Activated naive CD4-positive, alpha-beta T cell treated with anti-CD3 and anti-CD28 coated beads, Interleukin-2, amount 10 ng/mL, durations not matched to agents 7 days and 5 days (primary cell): ENCODE data around the gene PALLD.
A peak's percentile ranks its signal among the peaks of the same experiment; 100 is the strongest.
"Not testable (repeated sequence)": the region's sequence is repeated elsewhere in the genome, so short reads cannot be mapped to it uniquely, and the experiment has no call there.

Source experiments
- CTCF ChIA-PET: fragments of 350-600 bp; sonication (Branson Sonifier 250); formaldehyde crosslinking; loops from one replicate; lab custom pipeline; 2021; ENCODE audit warnings: antibody characterized with exemption; lab: Charles Lee
- DNase-seq: peaks from one replicate; pipeline ENCODE4 v3.0.0-alpha.2; 2020
- H3K27ac Mint-ChIP-seq: one replicate; pipeline ENCODE4 v1.8.0; 2021; ENCODE audit warnings: mild to moderate bottlenecking, moderate library complexity, mixed read lengths
- H3K27me3 Mint-ChIP-seq: one replicate; pipeline ENCODE4 v1.8.0; 2021; ENCODE audit warnings: mild to moderate bottlenecking, mixed read lengths
- H3K36me3 Mint-ChIP-seq: one replicate; pipeline ENCODE4 v1.8.0; 2021; ENCODE audit warnings: mixed read lengths
- H3K4me1 Mint-ChIP-seq: one replicate; pipeline ENCODE4 v1.8.0; 2021; ENCODE audit warnings: mixed read lengths
- H3K4me3 Mint-ChIP-seq: one replicate; pipeline ENCODE4 v1.8.0; 2021; ENCODE audit warnings: mild to moderate bottlenecking, moderate library complexity, mixed read lengths
- H3K9me3 Mint-ChIP-seq: one replicate; pipeline ENCODE4 v1.8.0; 2021; ENCODE audit warnings: mixed read lengths

The PALLD gene

GRCh38 chr4:168919706-168920324, 423.0 kb downstream of the PALLD start:
- Mint-ChIP-seq H3K27me3 (no peaks in the 10 kb centered on the region), H3K4me1 (no peaks in the 10 kb centered on the region), H3K27ac (no peak overlapping the region), H3K4me3 (no peak overlapping the region), H3K9me3 (no peaks in the 10 kb centered on the region), H3K36me3 (no peaks in the 10 kb centered on the region)
- CTCF ChIA-PET, result interaction anchor here (1.2 to 7.5 kb wide), 8 partner anchors 8 to 735 kb away, joined by 3 to 67 read pairs (median 5); no protein-coding TSS in a partner anchor
- DNase-seq, result no peak

- Mint-ChIP-seq H3K36me3 (no peaks in the 10 kb centered on the region), H3K27ac (no peak overlapping the region), H3K9me3 (no peaks in the 10 kb centered on the region), H3K27me3 (no peaks in the 10 kb centered on the region), H3K4me3 (no peak overlapping the region), H3K4me1 (no peaks in the 10 kb centered on the region)
- DNase-seq, result no peak
- CTCF ChIA-PET, result interaction anchor here (0.7 to 7.5 kb wide), 11 partner anchors 23 to 735 kb away, joined by 3 to 67 read pairs (median 5); no protein-coding TSS in a partner anchor
Measured at GRCh38 chr4:168920441-168921065, 423.7 kb downstream of the PALLD start.

GRCh38 chr4:168923526-168924194, 426.8 kb downstream of the PALLD start:
- CTCF ChIA-PET, result interaction anchor here (0.7 to 7.5 kb wide), 26 partner anchors 9 to 643 kb away, joined by 3 to 67 read pairs (median 5); partner anchors contain the start of gene CBR4
- Mint-ChIP-seq H3K36me3 (no peaks in the 10 kb centered on the region), H3K4me3 (no peak overlapping the region), H3K27ac (no peak overlapping the region), H3K4me1 (no peaks in the 10 kb centered on the region), H3K27me3 (no peaks in the 10 kb centered on the region), H3K9me3 (no peaks in the 10 kb centered on the region)
- peak; percentile 68 for DNase-seq

- no peaks in the 10 kb centered on the region for H3K4me1 Mint-ChIP-seq
- H3K27me3 Mint-ChIP-seq, result no peaks in the 10 kb centered on the region
- H3K9me3 Mint-ChIP-seq, result no peaks in the 10 kb centered on the region
- no peak overlapping the region for H3K27ac Mint-ChIP-seq
- H3K4me3 Mint-ChIP-seq, result no peak overlapping the region
- CTCF ChIA-PET, result interaction anchor here (0.9 to 7.5 kb wide), 14 partner anchors 8 to 642 kb away, joined by 3 to 67 read pairs (median 5); partner anchors contain the start of gene CBR4
- H3K36me3 Mint-ChIP-seq, result no peaks in the 10 kb centered on the region
- DNase-seq, result no peak
Measured at GRCh38 chr4:168924667-168925066, 427.8 kb downstream of the PALLD start.

- no peaks in the 10 kb centered on the region for H3K36me3 Mint-ChIP-seq
- H3K27me3 Mint-ChIP-seq, result no peaks in the 10 kb centered on the region
- no peak overlapping the region for H3K4me3 Mint-ChIP-seq
- H3K4me1 Mint-ChIP-seq, result no peaks in the 10 kb centered on the region
- CTCF ChIA-PET, result no interaction called here
- DNase-seq, result no peak
- no peak overlapping the region for H3K27ac Mint-ChIP-seq
- no peaks in the 10 kb centered on the region for H3K9me3 Mint-ChIP-seq
Measured at GRCh38 chr4:168925789-168926490, 429.1 kb downstream of the PALLD start.

- DNase-seq, result no peak
- no peaks in the 10 kb centered on the region for H3K27me3 Mint-ChIP-seq
- CTCF ChIA-PET, result interaction anchor here (0.6 kb wide), 1 partner anchor 655 kb away, joined by 3 read pairs; no protein-coding TSS in a partner anchor
- H3K4me1 Mint-ChIP-seq, result no peaks in the 10 kb centered on the region
- no peak overlapping the region for H3K27ac Mint-ChIP-seq
- peaks cover 6% of the 10 kb centered on the region for H3K36me3 Mint-ChIP-seq
- peaks cover 16% of the 10 kb centered on the region for H3K9me3 Mint-ChIP-seq
- H3K4me3 Mint-ChIP-seq, result no peak overlapping the region
Measured at GRCh38 chr4:168928346-168928745, 431.5 kb downstream of the PALLD start.

GRCh38 chr4:168928875-168929274, 432.0 kb downstream of the PALLD start:
- Mint-ChIP-seq H3K36me3 (peaks cover 6% of the 10 kb centered on the region), H3K27ac (no peak overlapping the region), H3K9me3 (peaks cover 16% of the 10 kb centered on the region), H3K4me1 (no peaks in the 10 kb centered on the region), H3K27me3 (no peaks in the 10 kb centered on the region), H3K4me3 (no peak overlapping the region)
- CTCF ChIA-PET, result interaction anchor here (0.6 kb wide), 1 partner anchor 654 kb away, joined by 3 read pairs; no protein-coding TSS in a partner anchor
- DNase-seq, result no peak

- H3K4me1 Mint-ChIP-seq, result no peaks in the 10 kb centered on the region
- no peak overlapping the region for H3K4me3 Mint-ChIP-seq
- no peak overlapping the region for H3K27ac Mint-ChIP-seq
- CTCF ChIA-PET, result no interaction called here
- H3K9me3 Mint-ChIP-seq, result peaks cover 16% of the 10 kb centered on the region
- DNase-seq, result no peak
- peaks cover 6% of the 10 kb centered on the region for H3K36me3 Mint-ChIP-seq
- no peaks in the 10 kb centered on the region for H3K27me3 Mint-ChIP-seq
Measured at GRCh38 chr4:168930413-168931196, 433.8 kb downstream of the PALLD start.

- H3K27me3 Mint-ChIP-seq, result no peaks in the 10 kb centered on the region
Measured at GRCh38 chr4:168931215-168931650, 434.4 kb downstream of the PALLD start.

GRCh38 chr4:168932138-168932537, 435.3 kb downstream of the PALLD start:
- Mint-ChIP-seq H3K36me3 (peaks cover 6% of the 10 kb centered on the region), H3K9me3 (peaks cover 17% of the 10 kb centered on the region), H3K27ac (no peak overlapping the region), H3K4me3 (no peak overlapping the region), H3K4me1 (no peaks in the 10 kb centered on the region), H3K27me3 (no peaks in the 10 kb centered on the region)
- no peak for DNase-seq
- CTCF ChIA-PET, result interaction anchor here (1.2 to 1.8 kb wide), 2 partner anchors 8 to 221 kb away, joined by 3 to 8 read pairs; no protein-coding TSS in a partner anchor

More at GRCh38 chr4:168931215-168931650, 434.4 kb downstream of the PALLD start:
- H3K36me3 Mint-ChIP-seq, result peaks cover 6% of the 10 kb centered on the region
- no peak for DNase-seq
- CTCF ChIA-PET, result no interaction called here
- H3K27ac Mint-ChIP-seq, result no peak overlapping the region
- H3K4me3 Mint-ChIP-seq, result no peak overlapping the region
- no peaks in the 10 kb centered on the region for H3K4me1 Mint-ChIP-seq
- H3K9me3 Mint-ChIP-seq, result peaks cover 16% of the 10 kb centered on the region

GRCh38 chr4:168933423-168933822, 436.6 kb downstream of the PALLD start:
- Mint-ChIP-seq H3K9me3 (peaks cover 28% of the 10 kb centered on the region), H3K4me3 (no peak overlapping the region), H3K27me3 (no peaks in the 10 kb centered on the region), H3K36me3 (peaks cover 6% of the 10 kb centered on the region), H3K27ac (no peak overlapping the region), H3K4me1 (no peaks in the 10 kb centered on the region)
- DNase-seq, result no peak
- CTCF ChIA-PET, result interaction anchor here (1.8 kb wide), 1 partner anchor 10 kb away, joined by 8 read pairs; no protein-coding TSS in a partner anchor

GRCh38 chr4:168937473-168937872, 440.6 kb downstream of the PALLD start:
- CTCF ChIA-PET, DNase-seq, H3K27ac Mint-ChIP-seq, H3K4me3 Mint-ChIP-seq, H3K27me3 Mint-ChIP-seq, H3K36me3 Mint-ChIP-seq, H3K4me1 Mint-ChIP-seq: not testable (repeated sequence)
- peaks cover 18% of the 10 kb centered on the region for H3K9me3 Mint-ChIP-seq

- H3K4me1 Mint-ChIP-seq, result no peaks in the 10 kb centered on the region
- DNase-seq, result no peak
- H3K36me3 Mint-ChIP-seq, result no peaks in the 10 kb centered on the region
- CTCF ChIA-PET, result interaction anchor here (0.6 to 1.6 kb wide), 2 partner anchors 8 to 1216 kb away, joined by 4 to 6 read pairs; no protein-coding TSS in a partner anchor
- no peak overlapping the region for H3K4me3 Mint-ChIP-seq
- H3K9me3 Mint-ChIP-seq, result peaks cover 5% of the 10 kb centered on the region
- H3K27me3 Mint-ChIP-seq, result no peaks in the 10 kb centered on the region
- no peak overlapping the region for H3K27ac Mint-ChIP-seq
Measured at GRCh38 chr4:168942985-168943384, 446.1 kb downstream of the PALLD start.
